Breast epithelium (tissue), 3 donors: ENCODE results near the gene TRIO.

ENCODE experiments used
- POLR2A ChIP-seq: fragments of 450-650 bp; IDR thresholded peaks from one replicate; pipeline ENCODE4 v1.6.1; 2016; ENCODE audit warnings: antibody characterized with exemption, mild to moderate bottlenecking, moderate library complexity
- TF ChIP-seq, protein P1 (sequence below), 3 donors: fragments of 450-650 bp; IDR thresholded peaks; one replicate each; pipeline ENCODE4 v1.5.1; 2016 to 2017; ENCODE audit warnings: antibody characterized with exemption in 3 of 3, mild to moderate bottlenecking in 3 of 3, moderate library complexity in 3 of 3

DNA sequence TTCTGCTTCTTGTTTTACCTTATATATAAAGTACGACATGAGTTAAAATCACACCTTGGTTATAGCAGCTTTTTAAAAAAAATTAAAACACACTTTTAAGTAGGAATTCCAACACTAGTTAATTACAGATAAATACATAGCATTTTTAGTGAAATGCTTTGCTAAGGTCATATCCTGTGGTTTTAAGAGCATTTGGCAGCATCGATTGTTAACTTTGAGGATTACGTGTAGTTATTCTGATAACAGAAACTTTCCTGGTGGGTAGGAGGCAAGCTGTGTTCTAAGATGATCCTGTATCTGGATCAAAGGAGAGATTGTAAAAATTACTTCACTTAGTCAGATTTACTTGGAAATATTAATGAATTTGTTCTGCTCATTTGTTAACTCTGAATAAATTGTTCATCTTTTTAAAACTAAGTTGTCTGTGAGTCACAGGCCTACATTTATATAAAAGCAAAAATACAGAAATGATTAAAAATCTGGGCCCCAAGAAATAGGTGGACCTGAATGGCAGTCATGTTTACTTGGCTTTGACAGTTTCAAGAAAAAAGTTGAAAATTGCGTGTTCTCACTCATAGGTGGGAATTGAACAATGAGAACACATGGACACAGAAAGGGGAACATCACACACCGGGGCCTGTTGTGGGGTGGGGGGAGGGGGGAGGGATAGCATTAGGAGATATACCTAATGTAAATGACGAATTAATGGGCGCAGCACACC is 58.3 kb downstream of the TRIO start:
- TF ChIP-seq POLR2A = no peak
- TF ChIP-seq, protein P1, sequence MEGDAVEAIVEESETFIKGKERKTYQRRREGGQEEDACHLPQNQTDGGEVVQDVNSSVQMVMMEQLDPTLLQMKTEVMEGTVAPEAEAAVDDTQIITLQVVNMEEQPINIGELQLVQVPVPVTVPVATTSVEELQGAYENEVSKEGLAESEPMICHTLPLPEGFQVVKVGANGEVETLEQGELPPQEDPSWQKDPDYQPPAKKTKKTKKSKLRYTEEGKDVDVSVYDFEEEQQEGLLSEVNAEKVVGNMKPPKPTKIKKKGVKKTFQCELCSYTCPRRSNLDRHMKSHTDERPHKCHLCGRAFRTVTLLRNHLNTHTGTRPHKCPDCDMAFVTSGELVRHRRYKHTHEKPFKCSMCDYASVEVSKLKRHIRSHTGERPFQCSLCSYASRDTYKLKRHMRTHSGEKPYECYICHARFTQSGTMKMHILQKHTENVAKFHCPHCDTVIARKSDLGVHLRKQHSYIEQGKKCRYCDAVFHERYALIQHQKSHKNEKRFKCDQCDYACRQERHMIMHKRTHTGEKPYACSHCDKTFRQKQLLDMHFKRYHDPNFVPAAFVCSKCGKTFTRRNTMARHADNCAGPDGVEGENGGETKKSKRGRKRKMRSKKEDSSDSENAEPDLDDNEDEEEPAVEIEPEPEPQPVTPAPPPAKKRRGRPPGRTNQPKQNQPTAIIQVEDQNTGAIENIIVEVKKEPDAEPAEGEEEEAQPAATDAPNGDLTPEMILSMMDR (IDR thresholded peaks at IDR 0.05) = no peak
